ENCODE data around the gene ZNF311. TPM values are rescaled to one million over a fixed set of nuclear protein-coding genes. Genes with fewer than 3 reads are reported as not detected.
"Not testable (repeated sequence)": the region's sequence is repeated elsewhere in the genome, so short reads cannot be mapped to it uniquely, and the experiment has no call there.

ZNF311 gene
- total RNA-seq, 2 donors from 2014 or later = 0.27 to 0.35 TPM

GRCh38 chr6:28976677-28977076, 28.4 kb downstream of the ZNF311 start:
- no peaks in the 10 kb centered on the region for H3K27me3 ChIP-seq (replicated peaks; ENCODE audit: insufficient read depth)
- H3K4me1 ChIP-seq (ENCODE audit: control insufficient read depth in 1 of 2, low read depth in 2 of 2) = peaks cover 0 to 14% of the 10 kb centered on the region in 2 donors
- no peak for DNase-seq (ENCODE audit: low spot score)
- no peak overlapping the region for H3K4me3 ChIP-seq
- H3K9me3 ChIP-seq = no peaks in the 10 kb centered on the region
- no peak for TF ChIP-seq CTCF (IDR thresholded peaks at IDR 0.05)
- H3K36me3 ChIP-seq = no peaks in the 10 kb centered on the region
- no peak for ATAC-seq (ENCODE audit: insufficient number of reproducible peaks, low FRiP score, low read depth)
- H3K27ac ChIP-seq = no peak overlapping the region

GRCh38 chr6:28974505-28974904, 30.6 kb downstream of the ZNF311 start:
- H3K4me3 ChIP-seq = no peak overlapping the region
- no peaks in the 10 kb centered on the region for H3K9me3 ChIP-seq
- H3K36me3 ChIP-seq = no peaks in the 10 kb centered on the region
- DNase-seq (ENCODE audit: low spot score) (no peak), ATAC-seq (ENCODE audit: insufficient number of reproducible peaks, low FRiP score, low read depth) (no peak)
- TF ChIP-seq CTCF (IDR thresholded peaks at IDR 0.05) = no peak
- H3K27ac ChIP-seq = no peak overlapping the region
- H3K27me3 ChIP-seq (replicated peaks; ENCODE audit: insufficient read depth) = no peaks in the 10 kb centered on the region
- H3K4me1 ChIP-seq (ENCODE audit: control insufficient read depth in 1 of 2, low read depth in 2 of 2) = peaks cover 0 to 5% of the 10 kb centered on the region in 2 donors

GRCh38 chr6:28970056-28970455, 35.1 kb downstream of the ZNF311 start:
- not testable (repeated sequence) for DNase-seq (ENCODE audit: low spot score); H3K4me3 ChIP-seq; H3K4me1 ChIP-seq (ENCODE audit: control insufficient read depth in 1 of 2, low read depth in 2 of 2); ATAC-seq (ENCODE audit: insufficient number of reproducible peaks, low FRiP score, low read depth); H3K9me3 ChIP-seq; H3K36me3 ChIP-seq; H3K27me3 ChIP-seq (replicated peaks; ENCODE audit: insufficient read depth); H3K27ac ChIP-seq

- TF ChIP-seq CTCF (IDR thresholded peaks at IDR 0.05) = no peak
- no peaks in the 10 kb centered on the region for H3K4me1 ChIP-seq (ENCODE audit: control insufficient read depth in 1 of 2, low read depth in 2 of 2)
- no peaks in the 10 kb centered on the region for H3K27me3 ChIP-seq (replicated peaks; ENCODE audit: insufficient read depth)
- ATAC-seq (ENCODE audit: insufficient number of reproducible peaks, low FRiP score, low read depth) (no peak), DNase-seq (ENCODE audit: low spot score) (no peak)
- H3K36me3 ChIP-seq = no peaks in the 10 kb centered on the region
- no peaks in the 10 kb centered on the region for H3K9me3 ChIP-seq
- no peak overlapping the region for H3K27ac ChIP-seq
- H3K4me3 ChIP-seq = no peak overlapping the region
Observed at GRCh38 chr6:28969129-28969528, 36.0 kb downstream of the ZNF311 start.

- Histone ChIP-seq H3K27me3 (replicated peaks; ENCODE audit: insufficient read depth) (no peaks in the 10 kb centered on the region), H3K4me1 (ENCODE audit: control insufficient read depth in 1 of 2, low read depth in 2 of 2) (no peaks in the 10 kb centered on the region), H3K27ac (no peak overlapping the region), H3K9me3 (no peaks in the 10 kb centered on the region), H3K36me3 (no peaks in the 10 kb centered on the region), H3K4me3 (no peak overlapping the region)
- DNase-seq (ENCODE audit: low spot score) = no peak
- no peak for TF ChIP-seq CTCF (IDR thresholded peaks at IDR 0.05)
- ATAC-seq (ENCODE audit: insufficient number of reproducible peaks, low FRiP score, low read depth) = no peak
Observed at GRCh38 chr6:28968476-28968875, 36.6 kb downstream of the ZNF311 start.

- DNase-seq (ENCODE audit: low spot score) = no peak
- no peaks in the 10 kb centered on the region for H3K9me3 ChIP-seq
- no peak for TF ChIP-seq CTCF (IDR thresholded peaks at IDR 0.05)
- no peak overlapping the region for H3K27ac ChIP-seq
- H3K4me1 ChIP-seq (ENCODE audit: control insufficient read depth in 1 of 2, low read depth in 2 of 2) = no peaks in the 10 kb centered on the region
- ATAC-seq (ENCODE audit: insufficient number of reproducible peaks, low FRiP score, low read depth) = no peak
- H3K27me3 ChIP-seq (replicated peaks; ENCODE audit: insufficient read depth) = no peaks in the 10 kb centered on the region
- no peaks in the 10 kb centered on the region for H3K36me3 ChIP-seq
- H3K4me3 ChIP-seq = no peak overlapping the region
Observed at GRCh38 chr6:28965706-28966105, 39.4 kb downstream of the ZNF311 start.
